ENCODE measurements around the gene KIF2A.

Gene KIF2A

GRCh38 chr5:62348723-62349481, 42.9 kb downstream of the KIF2A start:
- TF ChIP-seq CTCF (conservative IDR thresholded peaks at IDR 0.05; ENCODE audit: low read depth), result no peak
- CTCF ChIA-PET, result interaction anchor here (0.6 kb wide), 1 partner anchor 537 kb away, joined by 3 read pairs; no protein-coding TSS in a partner anchor
- POLR2A ChIA-PET (ENCODE audit: low non-redundant PET), result no interaction called here
- no peak for DNase-seq (ENCODE audit: low spot score)
- H3K27ac ChIP-seq, result no peak overlapping the region

DNA sequence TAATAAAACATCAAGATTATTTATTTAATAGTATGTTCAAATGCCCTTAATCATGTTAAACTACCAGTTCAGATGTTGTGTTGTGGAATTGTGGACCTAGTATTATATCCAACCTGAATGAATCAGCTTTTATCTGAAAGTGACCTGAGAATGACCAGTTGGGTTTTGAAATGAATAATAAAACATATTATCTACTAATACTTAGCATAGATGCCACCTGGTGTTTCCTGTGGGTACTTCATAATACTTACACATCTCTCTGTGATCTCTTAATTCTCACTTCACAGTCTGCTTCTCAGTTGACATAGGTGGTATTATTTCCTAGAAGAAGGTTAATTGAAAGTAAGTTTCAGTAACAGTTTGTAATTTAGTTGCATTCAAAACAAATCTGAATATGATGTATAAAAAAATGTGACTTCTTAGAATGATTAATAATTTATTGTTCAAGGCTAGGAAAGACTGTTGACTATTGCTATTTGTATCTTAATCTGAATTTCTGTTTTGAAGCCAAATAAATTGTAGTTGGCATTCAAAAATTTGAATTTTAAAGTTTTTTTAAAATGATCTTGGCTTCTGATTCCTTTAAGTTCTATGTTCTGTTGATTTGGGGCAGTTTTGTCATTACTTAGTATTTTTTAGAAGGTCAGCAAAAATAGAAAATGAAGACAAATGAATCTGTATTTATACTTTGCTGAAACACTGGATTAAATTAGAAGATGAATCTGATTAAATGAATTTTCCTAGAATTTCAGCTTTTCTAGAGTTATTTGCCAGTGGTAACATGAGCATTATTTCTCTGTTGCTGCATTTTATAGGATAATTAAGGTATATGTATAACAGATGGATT, 48.2 kb downstream of the KIF2A start:
- POLR2A ChIA-PET (ENCODE audit: low non-redundant PET), result no interaction called here
- peak; percentile 79 for TF ChIP-seq CTCF (conservative IDR thresholded peaks at IDR 0.05; ENCODE audit: low read depth)

DNA sequence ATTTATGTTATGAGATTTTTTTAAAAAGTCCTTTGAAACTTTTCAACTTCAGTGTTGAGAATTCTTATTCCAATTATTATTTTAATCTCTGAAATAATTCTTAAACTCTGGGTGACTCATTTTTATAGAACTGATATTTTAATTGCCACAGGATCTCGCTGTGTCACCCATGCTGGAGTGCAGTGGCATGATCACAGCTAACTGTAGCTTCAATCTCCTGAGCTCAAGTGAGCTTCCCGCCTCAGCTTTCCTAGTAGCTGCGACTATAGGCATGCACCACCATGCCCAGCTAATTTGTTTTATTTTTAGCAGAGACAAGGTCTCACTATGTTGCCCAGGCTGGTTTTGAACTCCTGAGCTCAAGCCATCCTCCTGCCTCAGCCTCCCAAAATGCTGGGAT, 56.7 kb downstream of the KIF2A start:
- CTCF ChIA-PET, result interaction anchor here (0.6 to 0.7 kb wide), 2 partner anchors 26 to 561 kb away, joined by 3 read pairs; no protein-coding TSS in a partner anchor
- POLR2A ChIA-PET (ENCODE audit: low non-redundant PET), result no interaction called here
- no peak overlapping the region for H3K27ac ChIP-seq
- DNase-seq (ENCODE audit: low spot score), result no peak
- no peak for TF ChIP-seq CTCF (conservative IDR thresholded peaks at IDR 0.05; ENCODE audit: low read depth)

More for the DNA sequence above, 48.2 kb downstream of the KIF2A start:
- peak; percentile 57 for DNase-seq (ENCODE audit: low spot score)
- H3K27ac ChIP-seq, result no peak overlapping the region
- CTCF ChIA-PET, result interaction anchor here (0.6 to 0.7 kb wide), 5 partner anchors 22 to 1037 kb away, joined by 3 to 7 read pairs (median 3); no protein-coding TSS in a partner anchor

DNA sequence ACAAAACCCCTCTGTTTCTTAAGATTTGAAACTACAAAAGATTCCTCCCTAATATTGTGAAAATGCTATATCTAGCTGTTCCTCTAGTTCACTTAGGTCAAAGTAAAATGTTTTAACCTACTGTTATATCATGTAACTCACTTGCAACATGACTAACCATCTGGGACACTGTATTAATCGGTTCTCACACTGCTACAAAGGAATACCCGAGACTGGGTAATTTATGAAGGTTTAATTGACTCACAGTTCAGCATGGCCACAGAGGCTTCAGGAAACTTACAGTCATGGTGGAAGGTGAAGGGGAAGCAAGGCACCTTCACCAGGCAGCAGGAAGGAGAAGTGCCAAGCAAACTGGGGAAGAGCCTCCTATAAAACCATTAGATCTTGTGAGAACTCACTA, 63.0 kb downstream of the KIF2A start:
- no peak for DNase-seq (ENCODE audit: low spot score)
- CTCF ChIA-PET, result interaction anchor here (0.6 kb wide), 1 partner anchor 269 kb away, joined by 3 read pairs; no protein-coding TSS in a partner anchor
- TF ChIP-seq CTCF (conservative IDR thresholded peaks at IDR 0.05; ENCODE audit: low read depth), result no peak
- H3K27ac ChIP-seq, result no peak overlapping the region
- POLR2A ChIA-PET (ENCODE audit: low non-redundant PET), result no interaction called here

GRCh38 chr5:62371409-62371808, 65.4 kb downstream of the KIF2A start:
- DNase-seq (ENCODE audit: low spot score), result no peak
- no peak overlapping the region for H3K27ac ChIP-seq
- POLR2A ChIA-PET (ENCODE audit: low non-redundant PET), result no interaction called here
- CTCF ChIA-PET, result no interaction called here
- no peak for TF ChIP-seq CTCF (conservative IDR thresholded peaks at IDR 0.05; ENCODE audit: low read depth)

DNA sequence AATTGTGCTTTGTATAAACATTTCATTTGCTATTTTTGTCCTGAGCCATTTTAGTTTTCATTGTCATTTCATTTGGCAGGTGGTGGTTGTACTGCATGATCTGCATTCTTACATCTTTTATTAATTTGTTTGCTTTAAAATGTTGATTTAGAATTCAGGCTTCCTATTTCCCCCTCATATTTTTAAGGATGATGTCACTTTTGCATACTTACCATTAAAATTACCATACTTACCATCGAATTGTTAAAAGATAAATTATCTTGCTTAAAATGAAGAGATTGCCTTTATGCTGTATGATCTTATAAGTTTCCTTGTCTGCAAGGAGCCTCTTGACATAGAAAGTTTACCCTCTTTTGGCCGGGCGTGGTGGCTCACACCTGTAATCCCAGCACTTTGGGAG, 66.6 kb downstream of the KIF2A start:
- TF ChIP-seq CTCF (conservative IDR thresholded peaks at IDR 0.05; ENCODE audit: low read depth), result no peak
- no peak overlapping the region for H3K27ac ChIP-seq
- CTCF ChIA-PET, result no interaction called here
- POLR2A ChIA-PET (ENCODE audit: low non-redundant PET), result no interaction called here
- no peak for DNase-seq (ENCODE audit: low spot score)
